Retina (tissue), 1 donor: ENCODE results near the gene GUCD1.
A peak's percentile ranks its signal among the peaks of the same experiment; 100 is the strongest.
"Not testable (repeated sequence)": the region's sequence is repeated elsewhere in the genome, so short reads cannot be mapped to it uniquely, and the experiment has no call there.

Source experiments
- DNase-seq: peaks from one replicate; pipeline ENCODE4 v3.0.0-alpha.2; 2016

Gene GUCD1

GRCh38 chr22:24554313-24555164, at the start of gene GUCD1:
Gene GUCD1, minus strand, starts transcription at chr22:24555138. Its CDS starts 147 bp downstream, at chr22:24554991.
- no peak for DNase-seq

GRCh38 chr22:24603770-24604629, 49.1 kb upstream of the GUCD1 start:
- not testable (repeated sequence) for DNase-seq

- not testable (repeated sequence) for DNase-seq
Measured at GRCh38 chr22:24602847-24603769, 48.2 kb upstream of the GUCD1 start, which contains the start of gene GGT1. Gene GGT1, plus strand, starts transcription at chr22:24603193. Its CDS starts 7,889 bp downstream, at chr22:24611082.

GRCh38 chr22:24602105-24602749, 47.3 kb upstream of the GUCD1 start:
- DNase-seq, result not testable (repeated sequence)

- DNase-seq, result no peak
Measured at GRCh38 chr22:24601217-24602104, 46.5 kb upstream of the GUCD1 start.

- DNase-seq, result not testable (repeated sequence)
Measured at GRCh38 chr22:24599958-24600715, 45.2 kb upstream of the GUCD1 start.

- no peak for DNase-seq
Measured at GRCh38 chr22:24599514-24599913, 44.6 kb upstream of the GUCD1 start.

- DNase-seq, result not testable (repeated sequence)
Measured at GRCh38 chr22:24597076-24597475, 42.1 kb upstream of the GUCD1 start.

- DNase-seq, result no peak
Measured at GRCh38 chr22:24595863-24596262, 40.9 kb upstream of the GUCD1 start.

- no peak for DNase-seq
Measured at GRCh38 chr22:24595228-24595627, 40.3 kb upstream of the GUCD1 start.

- peak; percentile 33 for DNase-seq
Measured at GRCh38 chr22:24594569-24595120, 39.7 kb upstream of the GUCD1 start.

GRCh38 chr22:24593836-24594568, 39.1 kb upstream of the GUCD1 start:
- peak; percentile 34 for DNase-seq

- not testable (repeated sequence) for DNase-seq
Measured at GRCh38 chr22:24593559-24593835, 38.6 kb upstream of the GUCD1 start.

- DNase-seq, result peak; percentile 84
Measured at GRCh38 chr22:24592851-24593558, 38.1 kb upstream of the GUCD1 start, which contains the start of gene LRRC75B. Gene LRRC75B, minus strand, starts transcription at chr22:24593073. Its CDS starts 34 bp downstream, at chr22:24593039.

GRCh38 chr22:24592058-24592850, 37.3 kb upstream of the GUCD1 start:
- DNase-seq, result peak; percentile 75

GRCh38 chr22:24591286-24591830, 36.4 kb upstream of the GUCD1 start:
- no peak for DNase-seq

- no peak for DNase-seq
Measured at GRCh38 chr22:24590596-24591173, 35.7 kb upstream of the GUCD1 start.
